HepG2 (cell line): ENCODE results near the gene L3MBTL4. TPM values are rescaled to one million over a fixed set of nuclear protein-coding genes. Genes with fewer than 3 reads are reported as not detected.

Experiments
- ATAC-seq: fragments of 200-7000 bp; cut with Tn5 transposase; 3 replicates; pipeline ENCODE4 v1.9.1; 2020; ENCODE audit warnings: mild to moderate bottlenecking, moderate library complexity
- BruUV-seq: library from RNA; stranded (reverse); fragments of 400-500 nt; replicated peaks from 2 replicates; lab custom pipeline; 2021; lab: Mats Ljungman, UMichigan
- CTCF ChIA-PET: fragments of 300-600 bp; formaldehyde crosslinking; extraction: SDS; loops from one replicate; lab custom pipeline; 2021; ENCODE audit warnings: low total read pairs, inconsistent platforms, low intra/inter-chr PET ratio; lab: Yijun Ruan, JAX
- POLR2A ChIA-PET: fragments of 350-600 bp; sonication (Branson Sonifier 250); formaldehyde crosslinking; loops from one replicate; lab custom pipeline; 2020; ENCODE audit warnings: antibody characterized with exemption, inconsistent platforms; lab: Yijun Ruan, JAX
- DNase-seq: peaks from one replicate; pipeline ENCODE4 v3.0.0-alpha.2; 2015; ENCODE audit warnings: low spot score
- FAIRE-seq: peaks from 3 replicates; lab custom pipeline; 2011; peaks lifted over from hg19 to GRCh38; lab: Jason Lieb, UNC
- H2AFZ ChIP-seq: one replicate; pipeline ENCODE4 v1.6.1; 2011; ENCODE audit warnings: low read length, inconsistent platforms
- H3K27ac ChIP-seq: fragments of 300-600 bp; 3 replicates; pipeline ENCODE4 v1.8.0; 2011; ENCODE audit warnings: mixed run types, mild to moderate bottlenecking, mixed read lengths, low read length, inconsistent platforms; ENCODE audit not compliant: insufficient read depth; ENCODE audit errors: extremely low read length
- H3K27me3 ChIP-seq, 2 experiments: fragments of 200-600 bp in 1 of 2; 2 replicates in 1 of 2; 3 replicates in 1 of 2; pipeline versions ENCODE4 v1.6.0 to v1.8.0; 2011; ENCODE audit warnings: low read length in 2 of 2, mild to moderate bottlenecking in 2 of 2, moderate library complexity in 2 of 2, inconsistent platforms in 1 of 2; ENCODE audit not compliant: insufficient read depth in 2 of 2, control insufficient read depth in 1 of 2
- H3K36me3 ChIP-seq, 2 experiments: fragments of 200-600 bp in 1 of 2; replicated peaks in 1 of 2; 2 replicates in 1 of 2; 3 replicates in 1 of 2; pipeline versions ENCODE4 v1.5.1 to v1.8.0; 2011; ENCODE audit warnings: low read length in 2 of 2, inconsistent platforms in 1 of 2; ENCODE audit not compliant: insufficient read depth in 2 of 2, control insufficient read depth in 1 of 2
- H3K4me1 ChIP-seq: 2 replicates; pipeline ENCODE4 v1.5.1; 2012; ENCODE audit warnings: low read length, inconsistent platforms; ENCODE audit not compliant: insufficient read depth
- H3K4me2 ChIP-seq: 2 replicates; pipeline ENCODE4 v1.6.0; 2011; ENCODE audit warnings: low read depth, low read length, inconsistent platforms
- H3K4me3 ChIP-seq, 3 experiments: fragments of 200-600 bp in 1 of 3; sonication (generic), shearing (Covaris generic) in 1 of 3; replicated peaks in 1 of 3; 2 replicates each; pipeline ENCODE4 v1.5.1; 2011 to 2016; ENCODE audit warnings: low read length in 3 of 3, inconsistent platforms in 2 of 3, low read depth in 2 of 3, mild to moderate bottlenecking in 2 of 3, control low read depth in 1 of 3, mixed read lengths in 1 of 3; ENCODE audit not compliant: insufficient read depth in 1 of 3
- H3K79me2 ChIP-seq: one replicate; pipeline ENCODE4 v1.6.1; 2011; ENCODE audit warnings: low read length, inconsistent platforms; ENCODE audit not compliant: insufficient read depth
- H3K9ac ChIP-seq: 2 replicates; pipeline ENCODE4 v1.6.0; 2011; ENCODE audit warnings: mild to moderate bottlenecking, low read depth, low read length, inconsistent platforms; ENCODE audit not compliant: insufficient read depth
- H3K9me3 ChIP-seq: 2 replicates; pipeline ENCODE4 v1.5.1; 2012; ENCODE audit warnings: mild to moderate bottlenecking, low read length
- H4K20me1 ChIP-seq: 2 replicates; pipeline ENCODE4 v1.6.0; 2011; ENCODE audit warnings: inconsistent platforms, mild to moderate bottlenecking, low read length, moderate library complexity; ENCODE audit not compliant: insufficient read depth
- ARNTL ChIP-seq: sonication (generic); formaldehyde crosslinking; IDR thresholded peaks from 2 replicates; pipeline ENCODE4 v1.4.0; 2020; ENCODE audit warnings: mild to moderate bottlenecking, missing genetic modification reagents
- ATF5 ChIP-seq: sonication (generic); formaldehyde crosslinking; IDR thresholded peaks from 2 replicates; pipeline ENCODE4 v1.4.0; 2020; ENCODE audit warnings: mild to moderate bottlenecking, low read depth, missing genetic modification reagents
- CAMTA2 ChIP-seq: sonication (generic); formaldehyde crosslinking; IDR thresholded peaks from 2 replicates; pipeline ENCODE4 v1.4.0; 2020; ENCODE audit warnings: mild to moderate bottlenecking, missing genetic modification reagents, borderline replicate concordance
- KLF12 ChIP-seq: sonication (generic); formaldehyde crosslinking; IDR thresholded peaks from 2 replicates; pipeline ENCODE4 v1.4.0; 2020; ENCODE audit warnings: missing genetic modification reagents, borderline replicate concordance
- RFX5 ChIP-seq: IDR thresholded peaks from 2 replicates; pipeline ENCODE4 v1.6.1; 2011; ENCODE audit warnings: low read depth, low read length, improper control_type of control experiment
- RXRB ChIP-seq: IDR thresholded peaks from 2 replicates; pipeline ENCODE4 v1.6.1; 2016; ENCODE audit warnings: borderline replicate concordance, missing genetic modification reagents, missing compliant biosample characterization
- SMARCE1 ChIP-seq: fragments of 450-650 bp; IDR thresholded peaks from 2 replicates; pipeline ENCODE4 v1.6.1; 2017; ENCODE audit warnings: borderline replicate concordance
- TFDP2 ChIP-seq: sonication (generic); formaldehyde crosslinking; IDR thresholded peaks from 2 replicates; pipeline ENCODE4 v1.4.0; 2020; ENCODE audit warnings: missing genetic modification reagents
- ZFAT ChIP-seq: sonication (generic); formaldehyde crosslinking; conservative IDR thresholded peaks from 2 replicates; pipeline ENCODE4 v1.8.1; 2023; ENCODE audit warnings: missing genetic modification reagents, inconsistent platforms
- ZNF24 ChIP-seq: fragments of 450-650 bp; IDR thresholded peaks from 2 replicates; pipeline ENCODE4 v1.6.1; 2017; ENCODE audit warnings: antibody characterized with exemption, mild to moderate bottlenecking
- ZNF281 ChIP-seq: sonication (generic); formaldehyde crosslinking; IDR thresholded peaks from 2 replicates; pipeline ENCODE4 v1.4.0; 2020; ENCODE audit warnings: missing genetic modification reagents, borderline replicate concordance
- ZNF768 ChIP-seq: sonication (generic); formaldehyde crosslinking; IDR thresholded peaks from 2 replicates; pipeline ENCODE4 v1.4.0; 2020; ENCODE audit warnings: missing genetic modification reagents
- ZNF777 ChIP-seq: sonication (generic); formaldehyde crosslinking; IDR thresholded peaks from 2 replicates; pipeline ENCODE4 v1.4.0; 2020; ENCODE audit warnings: missing genetic modification reagents
- whole genome bisulfite sequencing: methylation state at CpG from one replicate; pipeline ENCODE4 v1.1.6; 2017; ENCODE audit warnings: low lambda C conversion rate; 5-methylcytosine and 5-hydroxymethylcytosine counted together
- in situ Hi-C: cut with HindIII; loops from 2 replicates; pipeline ENCODE4 v1.10.0; 2017; ENCODE audit warnings: low pct_unique_long_range_greater_than_20kb; ENCODE audit not compliant: extremely low pct_ligation_motif_present
- intact Hi-C: fragments of 100-400 bp; cut with micrococcal nuclease; formaldehyde crosslinking; loops from one replicate; pipeline ENCODE4 v1.10.0; 2022; ENCODE audit not compliant: unreplicated experiment
- polyA plus RNA-seq, 8 experiments: library from polyadenylated mRNA; depleted of rRNA in 3 of 8; stranded (reverse) in 7 of 8; unstranded in 1 of 8; fragments of >200 nt; fragmentation: Illumina TruSeq in 4 of 8; extraction: Trizol in 4 of 8; gene quantifications; 2 replicates each; pipeline versions ENCODE4 v1.2.1 to v1.2.3, GENCODE V29; 2011 to 2016; ENCODE audit warnings: low read depth in 4 of 8, missing spikeins in 1 of 8, mixed read lengths in 1 of 8; ENCODE audit not compliant: insufficient read depth in 1 of 8
- total RNA-seq, 5 experiments: library from RNA; depleted of rRNA; stranded (reverse); fragments of >200 nt; fragmentation: Illumina TruSeq; extraction: Trizol; gene quantifications; 2 replicates each; pipeline ENCODE4 v1.2.3, GENCODE V29; 2016; ENCODE audit warnings: low read depth in 1 of 5
- TF ChIP-seq, protein P1 (sequence below): sonication (generic); formaldehyde crosslinking; IDR thresholded peaks from 2 replicates; pipeline ENCODE4 v1.4.0; 2020; ENCODE audit warnings: mild to moderate bottlenecking, missing genetic modification reagents
- TF ChIP-seq, protein P2 (sequence below): sonication (generic); formaldehyde crosslinking; IDR thresholded peaks from 2 replicates; pipeline ENCODE4 v1.9.0; 2021; ENCODE audit warnings: missing genetic modification reagents, borderline replicate concordance
- TF ChIP-seq, protein P3 (sequence below): sonication (generic); formaldehyde crosslinking; IDR thresholded peaks from 2 replicates; pipeline ENCODE4 v1.4.0; 2020; ENCODE audit warnings: mild to moderate bottlenecking, missing genetic modification reagents, borderline replicate concordance

Gene L3MBTL4
- total and polyA plus RNA-seq, 2 of the 13 experiments (the other 11 are each of a cell fraction or from before 2014, with no cell fraction given) = 10.8 to 13.3 TPM

DNA sequence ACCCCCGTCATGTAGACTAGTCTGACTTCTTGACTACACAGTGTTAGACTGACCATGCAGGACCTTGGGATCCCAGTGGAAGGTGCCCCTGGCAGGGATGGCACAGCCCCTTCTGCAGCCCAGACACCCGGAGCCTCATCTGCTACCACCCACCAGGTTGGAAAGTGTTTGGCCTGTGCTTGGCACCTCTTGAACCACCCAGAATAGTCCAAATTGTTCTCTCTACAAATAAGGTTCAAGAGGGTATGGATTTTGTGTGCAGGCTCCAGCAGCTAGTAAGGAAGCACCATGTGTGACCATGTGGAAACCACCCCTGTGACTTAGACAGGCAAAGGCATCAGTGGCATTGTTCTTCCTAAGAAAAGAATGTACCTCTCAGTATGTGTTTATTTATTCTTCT lies 18.4 kb downstream of the L3MBTL4 start:
- Histone ChIP-seq H3K4me2 (no peak overlapping the region), H3K9ac (no peak overlapping the region), H3K27me3 (no peaks in the 10 kb centered on the region; a peak in 1 of 5 replicates), H3K4me1 (peaks cover 2% of the 10 kb centered on the region; the same call in 1 of the 2 replicates), H3K9me3 (peaks cover 10% of the 10 kb centered on the region), H4K20me1 (peaks cover 12% of the 10 kb centered on the region; the same call in 1 of the 2 replicates), H2AFZ (no peak overlapping the region), H3K36me3 (no peaks in the 10 kb centered on the region), H3K4me3 (no peak overlapping the region), H3K79me2 (peaks cover 59% of the 10 kb centered on the region), H3K27ac (no peak overlapping the region)
- in situ Hi-C loops (no loop called here), intact Hi-C loops (no loop called here)
- CTCF ChIA-PET = no interaction called here
- DNase-seq = no peak
- no TSS peak for BruUV-seq
- 100% methylated on average over 1 of the region's 2 CpGs for WGBS
- no peak for ATAC-seq
- no peak for TF ChIP-seq ATF5
- no peak for TF ChIP-seq KLF12
- TF ChIP-seq, protein P1, sequence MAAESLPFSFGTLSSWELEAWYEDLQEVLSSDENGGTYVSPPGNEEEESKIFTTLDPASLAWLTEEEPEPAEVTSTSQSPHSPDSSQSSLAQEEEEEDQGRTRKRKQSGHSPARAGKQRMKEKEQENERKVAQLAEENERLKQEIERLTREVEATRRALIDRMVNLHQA (CRISPR knock-in tag) = no peak
- no peak for TF ChIP-seq ZNF281
- TF ChIP-seq RXRB (CRISPR knock-in tag) = no peak
- TF ChIP-seq TFDP2 (CRISPR knock-in tag) = no peak
- no peak for TF ChIP-seq ARNTL (CRISPR knock-in tag)
- TF ChIP-seq RFX5 = no peak
- TF ChIP-seq, protein P2, sequence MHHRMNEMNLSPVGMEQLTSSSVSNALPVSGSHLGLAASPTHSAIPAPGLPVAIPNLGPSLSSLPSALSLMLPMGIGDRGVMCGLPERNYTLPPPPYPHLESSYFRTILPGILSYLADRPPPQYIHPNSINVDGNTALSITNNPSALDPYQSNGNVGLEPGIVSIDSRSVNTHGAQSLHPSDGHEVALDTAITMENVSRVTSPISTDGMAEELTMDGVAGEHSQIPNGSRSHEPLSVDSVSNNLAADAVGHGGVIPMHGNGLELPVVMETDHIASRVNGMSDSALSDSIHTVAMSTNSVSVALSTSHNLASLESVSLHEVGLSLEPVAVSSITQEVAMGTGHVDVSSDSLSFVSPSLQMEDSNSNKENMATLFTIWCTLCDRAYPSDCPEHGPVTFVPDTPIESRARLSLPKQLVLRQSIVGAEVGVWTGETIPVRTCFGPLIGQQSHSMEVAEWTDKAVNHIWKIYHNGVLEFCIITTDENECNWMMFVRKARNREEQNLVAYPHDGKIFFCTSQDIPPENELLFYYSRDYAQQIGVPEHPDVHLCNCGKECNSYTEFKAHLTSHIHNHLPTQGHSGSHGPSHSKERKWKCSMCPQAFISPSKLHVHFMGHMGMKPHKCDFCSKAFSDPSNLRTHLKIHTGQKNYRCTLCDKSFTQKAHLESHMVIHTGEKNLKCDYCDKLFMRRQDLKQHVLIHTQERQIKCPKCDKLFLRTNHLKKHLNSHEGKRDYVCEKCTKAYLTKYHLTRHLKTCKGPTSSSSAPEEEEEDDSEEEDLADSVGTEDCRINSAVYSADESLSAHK (CRISPR knock-in tag) = no peak
- TF ChIP-seq SMARCE1 = no peak
- TF ChIP-seq ZNF24 = no peak
- no peak for TF ChIP-seq ZNF777 (CRISPR knock-in tag)
- TF ChIP-seq, protein P3, sequence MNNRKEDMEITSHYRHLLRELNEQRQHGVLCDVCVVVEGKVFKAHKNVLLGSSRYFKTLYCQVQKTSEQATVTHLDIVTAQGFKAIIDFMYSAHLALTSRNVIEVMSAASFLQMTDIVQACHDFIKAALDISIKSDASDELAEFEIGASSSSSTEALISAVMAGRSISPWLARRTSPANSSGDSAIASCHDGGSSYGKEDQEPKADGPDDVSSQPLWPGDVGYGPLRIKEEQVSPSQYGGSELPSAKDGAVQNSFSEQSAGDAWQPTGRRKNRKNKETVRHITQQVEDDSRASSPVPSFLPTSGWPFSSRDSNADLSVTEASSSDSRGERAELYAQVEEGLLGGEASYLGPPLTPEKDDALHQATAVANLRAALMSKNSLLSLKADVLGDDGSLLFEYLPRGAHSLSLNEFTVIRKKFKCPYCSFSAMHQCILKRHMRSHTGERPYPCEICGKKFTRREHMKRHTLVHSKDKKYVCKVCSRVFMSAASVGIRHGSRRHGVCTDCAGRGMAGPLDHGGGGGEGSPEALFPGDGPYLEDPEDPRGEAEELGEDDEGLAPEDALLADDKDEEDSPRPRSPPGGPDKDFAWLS (CRISPR knock-in tag) = no peak
- TF ChIP-seq CAMTA2 (CRISPR knock-in tag) = no peak
- TF ChIP-seq ZFAT (CRISPR knock-in tag) = no peak
- no peak for TF ChIP-seq ZNF768 (CRISPR knock-in tag)
- FAIRE-seq = no peak
- POLR2A ChIA-PET = no interaction called here
